ENCODE results near the gene PCLO.

GRCh38 chr7:83155407-83155806 is 7.3 kb downstream of the PCLO start:
- TF ChIP-seq CTCF (conservative IDR thresholded peaks at IDR 0.05; ENCODE audit: low read depth, low read length) (no peak), POLR2A (IDR thresholded peaks at IDR 0.05; ENCODE audit: low read depth, low read length) (no peak)
